ENCODE measurements around the gene ARHGAP26.

ARHGAP26 gene

DNA sequence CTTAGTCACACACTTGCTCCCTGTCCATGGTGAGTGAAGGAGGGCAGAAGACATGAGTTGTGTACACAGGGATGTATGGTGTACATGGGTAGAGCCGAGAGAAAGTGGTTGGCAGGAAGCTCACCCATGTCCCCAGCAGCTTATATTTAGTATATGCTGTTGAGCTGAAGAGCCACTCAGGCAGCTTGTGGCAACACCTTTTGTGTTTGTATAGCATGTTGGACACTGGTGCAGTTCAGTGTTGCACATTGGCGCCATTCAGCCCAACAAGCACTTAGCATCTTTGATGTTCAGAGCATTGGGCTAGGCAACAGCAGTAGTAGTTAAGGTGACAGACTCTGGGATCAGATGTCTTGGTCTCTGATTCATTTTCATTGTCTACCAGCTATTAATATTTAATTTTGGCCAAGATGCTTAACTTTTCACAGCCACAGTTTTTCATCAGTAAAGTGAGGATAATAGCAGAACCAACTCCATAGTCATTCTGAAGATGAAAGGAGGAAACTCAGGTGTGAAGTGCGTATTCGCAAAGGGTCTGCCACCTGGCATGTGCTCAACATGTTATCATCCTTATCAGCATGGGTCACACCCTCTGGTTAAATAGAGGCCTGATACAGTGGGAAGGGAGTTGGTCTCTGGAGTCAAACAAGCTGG is 448.5 kb downstream of the ARHGAP26 start:
- H3K9me2 ChIP-seq (ENCODE audit: low read depth, low read length), result no peaks in the 10 kb centered on the region
- TF ChIP-seq EZH2 (IDR thresholded peaks at IDR 0.05; ENCODE audit: borderline replicate concordance, low read length), result no peak
- TF ChIP-seq, protein P1, sequence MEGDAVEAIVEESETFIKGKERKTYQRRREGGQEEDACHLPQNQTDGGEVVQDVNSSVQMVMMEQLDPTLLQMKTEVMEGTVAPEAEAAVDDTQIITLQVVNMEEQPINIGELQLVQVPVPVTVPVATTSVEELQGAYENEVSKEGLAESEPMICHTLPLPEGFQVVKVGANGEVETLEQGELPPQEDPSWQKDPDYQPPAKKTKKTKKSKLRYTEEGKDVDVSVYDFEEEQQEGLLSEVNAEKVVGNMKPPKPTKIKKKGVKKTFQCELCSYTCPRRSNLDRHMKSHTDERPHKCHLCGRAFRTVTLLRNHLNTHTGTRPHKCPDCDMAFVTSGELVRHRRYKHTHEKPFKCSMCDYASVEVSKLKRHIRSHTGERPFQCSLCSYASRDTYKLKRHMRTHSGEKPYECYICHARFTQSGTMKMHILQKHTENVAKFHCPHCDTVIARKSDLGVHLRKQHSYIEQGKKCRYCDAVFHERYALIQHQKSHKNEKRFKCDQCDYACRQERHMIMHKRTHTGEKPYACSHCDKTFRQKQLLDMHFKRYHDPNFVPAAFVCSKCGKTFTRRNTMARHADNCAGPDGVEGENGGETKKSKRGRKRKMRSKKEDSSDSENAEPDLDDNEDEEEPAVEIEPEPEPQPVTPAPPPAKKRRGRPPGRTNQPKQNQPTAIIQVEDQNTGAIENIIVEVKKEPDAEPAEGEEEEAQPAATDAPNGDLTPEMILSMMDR (IDR thresholded peaks at IDR 0.05; ENCODE audit: low read length), result no peak
- peaks cover 99% of the 10 kb centered on the region for H3K4me1 ChIP-seq (ENCODE audit: insufficient read depth, low read length, severe bottlenecking)
- H3K79me2 ChIP-seq (ENCODE audit: insufficient read depth, low read length), result no peaks in the 10 kb centered on the region
- H3K4me2 ChIP-seq (ENCODE audit: low read length), result no peak overlapping the region
- H3K27me3 ChIP-seq (ENCODE audit: insufficient read depth, low read length), result no peaks in the 10 kb centered on the region
- H3K9ac ChIP-seq (ENCODE audit: low read length), result no peak overlapping the region; the same call in 1 of the 2 replicates
- H3F3A ChIP-seq (ENCODE audit: insufficient read depth, low read length), result peaks cover 6% of the 10 kb centered on the region; the same call in 1 of the 2 replicates
- no peak overlapping the region for H3K4me3 ChIP-seq (ENCODE audit: low read depth, low read length, poor library complexity, severe bottlenecking)
- H3K9me3 ChIP-seq (ENCODE audit: low read length), result no peaks in the 10 kb centered on the region
- H4K20me1 ChIP-seq (ENCODE audit: insufficient read depth, low read length), result no peaks in the 10 kb centered on the region
- H2AFZ ChIP-seq (ENCODE audit: low read length), result no peak overlapping the region
- H3K27ac ChIP-seq (ENCODE audit: low read depth, low read length, poor library complexity, severe bottlenecking), result peak overlapping the region; percentile 99
- H3K36me3 ChIP-seq (ENCODE audit: insufficient read depth, low read length), result no peaks in the 10 kb centered on the region

- no peak for TF ChIP-seq EZH2 (IDR thresholded peaks at IDR 0.05; ENCODE audit: borderline replicate concordance, low read length)
- TF ChIP-seq, protein P1 (IDR thresholded peaks at IDR 0.05; ENCODE audit: low read length), result no peak
- Histone ChIP-seq H4K20me1 (ENCODE audit: insufficient read depth, low read length) (no peaks in the 10 kb centered on the region), H3K4me1 (ENCODE audit: insufficient read depth, low read length, severe bottlenecking) (peaks cover 96% of the 10 kb centered on the region), H3K4me2 (ENCODE audit: low read length) (no peak overlapping the region), H3K79me2 (ENCODE audit: insufficient read depth, low read length) (no peaks in the 10 kb centered on the region), H3K4me3 (ENCODE audit: low read depth, low read length, poor library complexity, severe bottlenecking) (no peak overlapping the region), H3F3A (ENCODE audit: insufficient read depth, low read length) (peaks cover 6% of the 10 kb centered on the region; the same call in 1 of the 2 replicates), H3K9me3 (ENCODE audit: low read length) (no peaks in the 10 kb centered on the region), H3K36me3 (ENCODE audit: insufficient read depth, low read length) (no peaks in the 10 kb centered on the region), H3K9ac (ENCODE audit: low read length) (no peak overlapping the region), H2AFZ (ENCODE audit: low read length) (no peak overlapping the region), H3K9me2 (ENCODE audit: low read depth, low read length) (no peaks in the 10 kb centered on the region), H3K27me3 (ENCODE audit: insufficient read depth, low read length) (no peaks in the 10 kb centered on the region), H3K27ac (ENCODE audit: low read depth, low read length, poor library complexity, severe bottlenecking) (peak overlapping the region; percentile 99)
Observed at GRCh38 chr5:143219696-143220095, 449.5 kb downstream of the ARHGAP26 start.

DNA sequence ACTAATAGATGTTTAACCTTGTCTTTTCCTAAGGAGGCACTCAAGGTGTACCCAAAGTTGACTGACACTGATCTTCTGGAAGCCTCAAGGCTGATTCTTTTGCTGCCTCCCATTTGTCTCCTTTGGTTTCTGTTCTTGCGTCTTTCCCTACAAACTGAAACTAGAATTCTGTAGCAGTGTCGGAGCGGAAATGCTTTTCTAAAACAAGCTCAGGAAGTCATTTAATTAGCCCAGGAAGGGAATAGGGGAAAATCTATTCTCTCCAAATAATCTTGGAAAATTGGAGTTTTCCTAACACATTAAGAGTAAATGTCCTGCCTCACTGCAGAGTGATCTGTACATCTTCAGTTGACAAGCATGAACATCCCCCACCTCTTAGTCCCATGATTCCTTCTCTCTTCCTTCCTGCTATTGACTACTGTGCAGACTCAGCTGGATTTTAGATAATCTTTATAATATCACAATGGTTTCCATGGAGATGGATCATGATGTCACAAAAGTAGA is 450.6 kb downstream of the ARHGAP26 start:
- Histone ChIP-seq H3K4me3 (ENCODE audit: low read depth, low read length, poor library complexity, severe bottlenecking) (no peak overlapping the region), H2AFZ (ENCODE audit: low read length) (no peak overlapping the region), H3K27ac (ENCODE audit: low read depth, low read length, poor library complexity, severe bottlenecking) (peak overlapping the region; percentile 99), H3K27me3 (ENCODE audit: insufficient read depth, low read length) (no peaks in the 10 kb centered on the region), H3F3A (ENCODE audit: insufficient read depth, low read length) (no peaks in the 10 kb centered on the region), H3K4me1 (ENCODE audit: insufficient read depth, low read length, severe bottlenecking) (peaks cover 85% of the 10 kb centered on the region), H3K36me3 (ENCODE audit: insufficient read depth, low read length) (no peaks in the 10 kb centered on the region), H3K9me3 (ENCODE audit: low read length) (no peaks in the 10 kb centered on the region), H4K20me1 (ENCODE audit: insufficient read depth, low read length) (no peaks in the 10 kb centered on the region), H3K9me2 (ENCODE audit: low read depth, low read length) (no peaks in the 10 kb centered on the region), H3K9ac (ENCODE audit: low read length) (no peak overlapping the region; the same call in 1 of the 2 replicates), H3K79me2 (ENCODE audit: insufficient read depth, low read length) (no peaks in the 10 kb centered on the region), H3K4me2 (ENCODE audit: low read length) (peak overlapping the region; percentile 1; the same call in 1 of the 2 replicates)
- TF ChIP-seq, protein P1 (IDR thresholded peaks at IDR 0.05; ENCODE audit: low read length), result no peak
- no peak for TF ChIP-seq EZH2 (IDR thresholded peaks at IDR 0.05; ENCODE audit: borderline replicate concordance, low read length)
